GM10248 (cell line): ENCODE data around the gene EIF4A2.

Experiments
- CTCF ChIA-PET: fragments of 300-600 bp; sonication (Branson Sonifier 250); formaldehyde crosslinking; extraction: SDS; loops from one replicate; lab custom pipeline; 2021; ENCODE audit warnings: antibody characterized with exemption; lab: Yijun Ruan, JAX
- POLR2A ChIA-PET: fragments of 350-650 bp; sonication (Branson Sonifier 250); formaldehyde crosslinking; extraction: SDS; loops from one replicate; lab custom pipeline; 2020; ENCODE audit warnings: antibody characterized with exemption; lab: Yijun Ruan, JAX
- DNase-seq: peaks from one replicate; pipeline ENCODE4 v3.0.0; 2012; ENCODE audit errors: extremely low spot score
- TF ChIP-seq, protein P1 (sequence below): IDR thresholded peaks from 2 replicates; pipeline ENCODE4 v1.5.1; 2012; ENCODE audit warnings: mild to moderate bottlenecking, low read depth; ENCODE audit errors: extremely low read depth, missing control alignments, control extremely low read depth

The EIF4A2 gene

DNA sequence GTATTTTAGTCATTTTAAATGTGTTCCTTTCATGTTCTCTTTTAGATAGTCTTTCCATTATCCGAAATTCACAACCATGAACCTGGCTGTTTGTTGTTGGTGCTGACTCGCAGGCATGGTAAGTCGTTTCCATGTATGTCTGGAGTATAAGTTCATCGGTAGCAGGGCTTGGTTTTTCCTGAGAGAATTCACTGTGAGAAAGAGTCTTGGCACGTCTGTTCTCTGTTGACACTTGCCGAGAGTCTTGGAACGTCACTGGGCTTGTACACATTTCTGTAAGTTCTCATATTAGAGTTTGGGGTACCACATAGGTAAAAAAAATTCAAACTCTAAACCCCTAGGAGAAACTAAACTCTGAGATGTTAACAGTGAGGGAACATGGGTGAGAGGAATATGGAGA lies 29.4 kb upstream of the EIF4A2 start:
- TF ChIP-seq, protein P1, sequence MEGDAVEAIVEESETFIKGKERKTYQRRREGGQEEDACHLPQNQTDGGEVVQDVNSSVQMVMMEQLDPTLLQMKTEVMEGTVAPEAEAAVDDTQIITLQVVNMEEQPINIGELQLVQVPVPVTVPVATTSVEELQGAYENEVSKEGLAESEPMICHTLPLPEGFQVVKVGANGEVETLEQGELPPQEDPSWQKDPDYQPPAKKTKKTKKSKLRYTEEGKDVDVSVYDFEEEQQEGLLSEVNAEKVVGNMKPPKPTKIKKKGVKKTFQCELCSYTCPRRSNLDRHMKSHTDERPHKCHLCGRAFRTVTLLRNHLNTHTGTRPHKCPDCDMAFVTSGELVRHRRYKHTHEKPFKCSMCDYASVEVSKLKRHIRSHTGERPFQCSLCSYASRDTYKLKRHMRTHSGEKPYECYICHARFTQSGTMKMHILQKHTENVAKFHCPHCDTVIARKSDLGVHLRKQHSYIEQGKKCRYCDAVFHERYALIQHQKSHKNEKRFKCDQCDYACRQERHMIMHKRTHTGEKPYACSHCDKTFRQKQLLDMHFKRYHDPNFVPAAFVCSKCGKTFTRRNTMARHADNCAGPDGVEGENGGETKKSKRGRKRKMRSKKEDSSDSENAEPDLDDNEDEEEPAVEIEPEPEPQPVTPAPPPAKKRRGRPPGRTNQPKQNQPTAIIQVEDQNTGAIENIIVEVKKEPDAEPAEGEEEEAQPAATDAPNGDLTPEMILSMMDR, result no peak
- POLR2A ChIA-PET, result interaction anchor here (0.6 kb wide), 1 partner anchor 544 kb away, joined by 5 read pairs; no protein-coding TSS in a partner anchor
- CTCF ChIA-PET, result no interaction called here
- DNase-seq, result no peak

DNA sequence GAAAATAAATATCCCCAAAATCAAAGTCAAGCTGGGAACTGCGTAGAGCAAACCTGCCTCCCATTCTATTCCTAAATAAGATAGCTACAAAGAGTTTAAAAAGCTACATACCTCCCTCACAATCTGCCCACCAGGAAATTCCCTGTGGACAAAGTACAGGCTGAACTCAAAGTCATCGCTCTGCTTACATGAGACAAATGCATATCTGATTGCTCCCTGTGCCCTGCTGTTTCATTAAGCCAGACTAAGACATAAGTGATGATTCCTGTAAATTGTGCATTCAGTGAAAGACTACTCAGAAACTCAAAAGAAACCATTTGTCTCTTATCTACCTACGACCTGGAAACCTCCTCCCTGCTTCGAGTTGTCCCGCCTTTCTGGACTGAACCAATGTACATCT lies 28.5 kb upstream of the EIF4A2 start:
- DNase-seq, result no peak
- TF ChIP-seq, protein P1, result no peak
- ChIA-PET POLR2A (no interaction called here), CTCF (no interaction called here)

- CTCF ChIA-PET, result no interaction called here
- DNase-seq, result no peak
- TF ChIP-seq, protein P1, result no peak
- POLR2A ChIA-PET, result no interaction called here
These were observed 26.2 kb upstream of the EIF4A2 start for GRCh38 chr3:186757214-186757613.

GRCh38 chr3:186757686-186758220 lies 25.6 kb upstream of the EIF4A2 start:
- POLR2A ChIA-PET, result no interaction called here
- DNase-seq, result no peak
- CTCF ChIA-PET, result no interaction called here
- TF ChIP-seq, protein P1, result no peak

GRCh38 chr3:186759231-186759930 lies 24.0 kb upstream of the EIF4A2 start:
- POLR2A ChIA-PET, result interaction anchor here (0.6 kb wide), 1 partner anchor 978 kb away, joined by 4 read pairs; no protein-coding TSS in a partner anchor
- DNase-seq, result no peak
- TF ChIP-seq, protein P1, result no peak
- CTCF ChIA-PET, result no interaction called here

GRCh38 chr3:186760141-186760833 lies 23.1 kb upstream of the EIF4A2 start:
- no peak for DNase-seq
- TF ChIP-seq, protein P1, result no peak
- CTCF ChIA-PET, result no interaction called here
- POLR2A ChIA-PET, result no interaction called here
